ENCODE measurements around the gene ACADM.

ACADM gene

DNA sequence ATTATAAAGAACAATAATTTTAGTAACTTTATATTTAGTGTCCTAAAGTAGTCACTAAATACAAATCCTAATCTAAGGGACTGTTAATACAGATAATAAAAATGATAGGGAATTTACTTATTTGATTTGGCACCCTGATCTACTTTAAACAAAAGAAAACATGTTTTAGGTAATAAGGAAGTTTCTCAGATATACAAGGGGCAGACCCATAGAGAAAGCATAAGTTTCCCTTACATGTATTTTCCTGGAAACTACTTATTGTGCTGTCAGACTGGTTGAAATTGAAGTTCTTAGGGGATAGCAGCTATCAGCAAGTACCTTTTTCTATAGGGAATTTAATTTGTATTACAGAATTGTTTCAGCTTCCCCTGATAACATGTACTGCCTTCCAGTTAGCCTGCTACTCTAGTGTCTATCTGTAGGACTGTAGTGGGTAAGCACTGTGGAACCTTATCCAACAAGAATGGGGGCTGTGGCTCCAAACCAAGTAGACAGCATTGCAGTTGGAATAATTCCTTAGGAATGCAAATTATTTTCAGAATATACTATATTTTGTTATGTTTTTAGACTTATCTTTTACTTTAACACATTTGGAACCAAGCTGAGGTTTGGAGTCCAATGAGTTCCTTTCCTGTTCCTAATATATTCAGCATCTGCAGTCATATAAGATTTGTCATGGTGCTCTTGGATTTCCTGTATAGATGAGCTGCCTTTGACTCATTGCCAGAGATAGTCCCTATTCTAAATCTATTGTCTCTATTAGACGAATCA is 86.9 kb downstream of the ACADM start:
- TF ChIP-seq, protein P1, sequence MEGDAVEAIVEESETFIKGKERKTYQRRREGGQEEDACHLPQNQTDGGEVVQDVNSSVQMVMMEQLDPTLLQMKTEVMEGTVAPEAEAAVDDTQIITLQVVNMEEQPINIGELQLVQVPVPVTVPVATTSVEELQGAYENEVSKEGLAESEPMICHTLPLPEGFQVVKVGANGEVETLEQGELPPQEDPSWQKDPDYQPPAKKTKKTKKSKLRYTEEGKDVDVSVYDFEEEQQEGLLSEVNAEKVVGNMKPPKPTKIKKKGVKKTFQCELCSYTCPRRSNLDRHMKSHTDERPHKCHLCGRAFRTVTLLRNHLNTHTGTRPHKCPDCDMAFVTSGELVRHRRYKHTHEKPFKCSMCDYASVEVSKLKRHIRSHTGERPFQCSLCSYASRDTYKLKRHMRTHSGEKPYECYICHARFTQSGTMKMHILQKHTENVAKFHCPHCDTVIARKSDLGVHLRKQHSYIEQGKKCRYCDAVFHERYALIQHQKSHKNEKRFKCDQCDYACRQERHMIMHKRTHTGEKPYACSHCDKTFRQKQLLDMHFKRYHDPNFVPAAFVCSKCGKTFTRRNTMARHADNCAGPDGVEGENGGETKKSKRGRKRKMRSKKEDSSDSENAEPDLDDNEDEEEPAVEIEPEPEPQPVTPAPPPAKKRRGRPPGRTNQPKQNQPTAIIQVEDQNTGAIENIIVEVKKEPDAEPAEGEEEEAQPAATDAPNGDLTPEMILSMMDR (IDR thresholded peaks at IDR 0.05; ENCODE audit: low read depth, low read length, missing control alignments), result no peak
- no peak overlapping the region for H3K4me3 ChIP-seq (ENCODE audit: low read depth, low read length)
- no peak for DNase-seq (ENCODE audit: low read depth)

DNA sequence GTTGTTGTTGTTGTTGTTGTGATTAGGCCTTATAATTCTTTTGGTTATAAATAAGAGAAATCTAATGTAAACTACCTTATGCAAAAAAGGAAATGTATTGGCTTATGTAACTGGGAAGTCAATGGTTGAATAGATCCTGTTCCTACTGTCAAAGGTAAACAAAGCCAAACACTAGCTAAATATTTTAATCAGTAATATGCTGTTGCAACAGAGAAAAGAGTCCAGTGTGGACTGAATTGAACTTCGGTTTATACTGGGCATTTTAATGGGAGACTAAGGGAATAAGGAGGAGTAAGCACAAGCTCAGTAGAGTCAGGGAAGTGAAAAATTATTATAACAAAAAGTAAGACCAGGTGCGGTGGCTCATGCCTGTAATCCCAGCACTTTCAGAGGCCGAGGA is 87.6 kb downstream of the ACADM start:
- TF ChIP-seq, protein P1 (IDR thresholded peaks at IDR 0.05; ENCODE audit: low read depth, low read length, missing control alignments), result no peak
- DNase-seq (ENCODE audit: low read depth), result no peak
- no peak overlapping the region for H3K4me3 ChIP-seq (ENCODE audit: low read depth, low read length)
